LNCAP (cell line): ENCODE results near the gene ZNF358.

ENCODE experiments used
- CTCF ChIP-seq: fragments of 450-650 bp; IDR thresholded peaks from 2 replicates; pipeline ENCODE4 v1.5.1; 2017; ENCODE audit warnings: mild to moderate bottlenecking

The ZNF358 gene

GRCh38 chr19:7550987-7551761 is 35.3 kb downstream of the ZNF358 start:
- TF ChIP-seq CTCF, result no peak

GRCh38 chr19:7552781-7553180 is 36.9 kb downstream of the ZNF358 start:
- TF ChIP-seq CTCF, result no peak

GRCh38 chr19:7554565-7554964 is 38.7 kb downstream of the ZNF358 start:
- TF ChIP-seq CTCF, result no peak

- no peak for TF ChIP-seq CTCF
Observed at GRCh38 chr19:7554990-7555864, 39.3 kb downstream of the ZNF358 start.

- no peak for TF ChIP-seq CTCF
Observed at GRCh38 chr19:7556696-7557315, 40.9 kb downstream of the ZNF358 start.

GRCh38 chr19:7558667-7559066 is 42.8 kb downstream of the ZNF358 start:
- no peak for TF ChIP-seq CTCF

GRCh38 chr19:7559102-7559501 is 43.2 kb downstream of the ZNF358 start:
- TF ChIP-seq CTCF, result no peak
